B cell (primary cell): Measurements from ENCODE around the gene PCK1. TPM values are rescaled to one million over a fixed set of nuclear protein-coding genes. Genes with fewer than 3 reads are reported as not detected.

ENCODE experiments used
- ATAC-seq: fragments of 200-7000 bp; cut with Tn5 transposase; one replicate; pipeline ENCODE4 v1.10.0; 2021; ENCODE audit warnings: low read depth, mild to moderate bottlenecking, moderate number of reproducible peaks, moderate library complexity
- CTCF ChIA-PET: fragments of 350-600 bp; sonication (Branson Sonifier 250); formaldehyde crosslinking; loops from one replicate; lab custom pipeline; 2021; ENCODE audit warnings: antibody characterized with exemption, inconsistent platforms; lab: Charles Lee
- POLR2A ChIA-PET: fragments of 350-600 bp; sonication (Branson Sonifier 250); formaldehyde crosslinking; loops from one replicate; lab custom pipeline; 2021; ENCODE audit warnings: antibody characterized with exemption; lab: Charles Lee
- DNase-seq: peaks from one replicate; pipeline ENCODE4 v3.0.0; 2013
- H2AFZ ChIP-seq: 2 replicates; pipeline ENCODE4 v1.6.1; 2012; ENCODE audit warnings: mild to moderate bottlenecking, low read depth, low read length; ENCODE audit not compliant: insufficient read depth, poor library complexity, severe bottlenecking
- H3K27ac ChIP-seq, 2 donors: 1 replicate in 1 of 2; 2 replicates in 1 of 2; pipeline ENCODE4 v1.5.1; 2012 to 2013; ENCODE audit warnings: low read length in 2 of 2, mild to moderate bottlenecking in 2 of 2, moderate library complexity in 1 of 2
- H3K27me3 ChIP-seq, 4 experiments: fragments of 200-600 bp in 1 of 4; sonication (generic) in 1 of 4; replicated peaks in 1 of 4; 1 replicate in 2 of 4; 2 replicates in 2 of 4; pipeline versions ENCODE4 v1.6.1 to v1.7.0; 2013 to 2016; ENCODE audit warnings: low read length in 3 of 4, mild to moderate bottlenecking in 2 of 4, mixed read lengths in 1 of 4, moderate library complexity in 1 of 4; ENCODE audit not compliant: insufficient read depth in 4 of 4, control insufficient read depth in 3 of 4; ENCODE audit errors: control extremely low read depth in 1 of 4
- H3K36me3 ChIP-seq, 2 experiments: replicated peaks in 1 of 2; 1 replicate in 1 of 2; 2 replicates in 1 of 2; pipeline versions ENCODE4 v1.6.1 to v1.7.1; 2013; ENCODE audit warnings: low read length in 1 of 2; ENCODE audit not compliant: insufficient read depth in 2 of 2, control insufficient read depth in 1 of 2; ENCODE audit errors: control extremely low read depth in 1 of 2, extremely low read depth in 1 of 2
- H3K4me1 ChIP-seq, 2 donors: fragments of 200-600 bp in 1 of 2; sonication (generic) in 1 of 2; 1 replicate in 1 of 2; 2 replicates in 1 of 2; pipeline versions ENCODE4 v1.5.1 to v1.6.1; 2013 to 2017; ENCODE audit warnings: low read length in 2 of 2; ENCODE audit not compliant: control insufficient read depth in 2 of 2, insufficient read depth in 2 of 2
- H3K4me2 ChIP-seq: replicated peaks from 2 replicates; pipeline ENCODE3; 2012; ENCODE audit warnings: mild to moderate bottlenecking, low read depth, low read length; ENCODE audit not compliant: poor library complexity, severe bottlenecking
- H3K4me3 ChIP-seq, 5 experiments: fragments of 200-600 bp in 1 of 5; sonication (generic) in 1 of 5; 1 replicate in 3 of 5; 2 replicates in 2 of 5; pipeline versions ENCODE4 v1.5.1 to v1.7.0; 2011 to 2016; ENCODE audit warnings: low read length in 4 of 5, mild to moderate bottlenecking in 4 of 5, low read depth in 2 of 5, control low read depth in 1 of 5, moderate library complexity in 1 of 5; ENCODE audit not compliant: insufficient read depth in 1 of 5; ENCODE audit errors: control extremely low read depth in 1 of 5, extremely low read depth in 1 of 5
- H3K79me2 ChIP-seq: fragments of 200-600 bp; sonication (generic); one replicate; pipeline ENCODE4 v1.6.0; 2016; ENCODE audit warnings: low read length; ENCODE audit not compliant: control insufficient read depth, insufficient read depth
- H3K9ac ChIP-seq: fragments of 200-600 bp; sonication (generic); 2 replicates; pipeline ENCODE4 v1.6.1; 2017; ENCODE audit warnings: mild to moderate bottlenecking, low read length, moderate library complexity
- H3K9me3 ChIP-seq, 3 donors: one replicate each; pipeline versions ENCODE4 v1.6.1 to v1.7.1; 2013; ENCODE audit warnings: low read length in 2 of 3; ENCODE audit not compliant: control insufficient read depth in 2 of 3, insufficient read depth in 1 of 3; ENCODE audit errors: control extremely low read depth in 1 of 3
- H4K20me1 ChIP-seq: 2 replicates; pipeline ENCODE4 v1.6.0; 2012; ENCODE audit warnings: mild to moderate bottlenecking, low read length; ENCODE audit not compliant: insufficient read depth, control insufficient read depth, poor library complexity, severe bottlenecking
- H3K27ac Mint-ChIP-seq: one replicate; pipeline ENCODE4 v1.8.0; 2021; ENCODE audit warnings: mixed read lengths
- H3K27me3 Mint-ChIP-seq: one replicate; pipeline ENCODE4 v1.8.0; 2021; ENCODE audit warnings: mixed read lengths
- H3K4me1 Mint-ChIP-seq: one replicate; pipeline ENCODE4 v1.8.0; 2021; ENCODE audit warnings: mixed read lengths
- H3K4me3 Mint-ChIP-seq: one replicate; pipeline ENCODE4 v1.8.0; 2021; ENCODE audit warnings: mixed read lengths
- H3K9me3 Mint-ChIP-seq: one replicate; pipeline ENCODE4 v1.8.0; 2022; ENCODE audit warnings: mixed read lengths; ENCODE audit not compliant: insufficient read depth
- EZH2 ChIP-seq: IDR thresholded peaks from 2 replicates; pipeline ENCODE4 v1.6.1; 2012; ENCODE audit warnings: borderline replicate concordance, low read depth, mild to moderate bottlenecking, moderate library complexity, low read length; ENCODE audit not compliant: insufficient read depth, poor library complexity, severe bottlenecking
- WGBS: methylation state at CpG from one replicate; pipeline ENCODE4 v1.1.5; 2013; ENCODE audit warnings: missing lambda C conversion rate; ENCODE audit not compliant: insufficient coverage; 5-methylcytosine and 5-hydroxymethylcytosine counted together
- intact Hi-C: fragments of 100-400 bp; cut with micrococcal nuclease; formaldehyde crosslinking; loops from one replicate; pipeline ENCODE4 v1.10.0; 2022
- polyA plus RNA-seq: library from polyadenylated mRNA; depleted of rRNA; stranded (reverse); fragments of >200 nt; gene quantifications from 2 replicates; pipeline ENCODE4 v1.2.3, GENCODE V29; 2012
- total RNA-seq, 2 donors: library from RNA; stranded (reverse); fragments of 120-200 nt in 1 of 2; gene quantifications; 1 replicate in 1 of 2; 2 replicates in 1 of 2; pipeline versions ENCODE4 v1.2.3 to v1.2.4, GENCODE V29; 2013 to 2022
- TF ChIP-seq, protein P1 (sequence below): fragments of 200-600 bp; IDR thresholded peaks from one replicate; pipeline ENCODE4 v1.8.0; 2022; ENCODE audit warnings: antibody characterized with exemption, mild to moderate bottlenecking

PCK1 gene
- total and polyA plus RNA-seq, 2 donors (not counting 1 experiment from before 2014, with no cell fraction given) = not detected

DNA sequence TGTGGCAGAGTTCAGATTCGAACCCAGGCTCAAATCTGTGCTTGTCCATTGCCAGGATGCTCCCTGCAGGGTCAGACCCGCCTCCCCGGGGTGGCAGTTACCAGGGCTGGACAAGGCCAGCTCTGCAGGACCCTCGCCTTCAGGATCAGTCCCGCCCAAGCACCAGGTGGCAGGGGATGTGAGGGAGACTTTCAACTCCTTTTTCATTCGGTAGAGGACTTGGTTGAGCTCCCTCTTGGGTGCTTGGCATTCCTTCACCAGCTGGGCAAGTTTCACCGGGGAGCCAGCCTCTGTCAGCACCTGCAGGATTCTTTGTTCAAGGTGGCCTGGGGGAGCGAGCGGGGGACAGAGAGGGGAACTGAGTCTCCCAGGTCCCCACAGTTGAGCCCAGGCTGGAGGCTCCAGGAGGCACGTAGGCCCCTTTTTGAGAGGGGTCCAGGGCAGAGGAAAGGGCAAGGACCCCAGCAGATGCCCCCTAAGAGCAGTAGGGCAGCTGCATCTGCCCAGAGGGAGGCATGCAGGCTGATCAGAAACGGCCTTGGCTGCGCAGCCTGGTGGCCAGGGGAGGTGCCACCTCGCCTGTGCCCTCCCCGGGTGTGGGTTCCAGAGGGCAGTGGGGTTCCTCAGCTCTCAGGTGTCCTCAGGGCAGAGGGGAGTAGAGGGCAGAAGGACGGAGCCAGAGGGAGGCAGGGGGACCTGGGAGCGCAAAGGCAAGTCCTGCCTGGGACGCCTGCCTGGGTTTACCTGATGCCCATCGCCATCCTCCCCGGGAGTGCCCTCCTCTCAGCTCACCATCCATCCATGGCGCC is 55.4 kb downstream of the PCK1 start:
- Mint-ChIP-seq H3K4me3 (no peak overlapping the region), H3K4me1 (peaks cover 45% of the 10 kb centered on the region), H3K27me3 (no peaks in the 10 kb centered on the region), H3K27ac (peak overlapping the region; percentile 41), H3K9me3 (no peaks in the 10 kb centered on the region)
- Histone ChIP-seq H3K79me2 (peaks cover 32% of the 10 kb centered on the region), H3K4me1 (peaks cover 38 to 44% of the 10 kb centered on the region in 2 donors), H3K4me2 (no peak overlapping the region), H3K4me3 (no peak overlapping the region), H3K9ac (no peak overlapping the region), H3K27me3 (no peaks in the 10 kb centered on the region), H3K36me3 (peaks cover 0 to 57% of the 10 kb centered on the region in 2 experiments), H3K9me3 (no peaks in the 10 kb centered on the region), H4K20me1 (peaks cover 20% of the 10 kb centered on the region), H3K27ac (no peak overlapping the region), H2AFZ (no peak overlapping the region)
- intact Hi-C loops = loop anchor here (5.0 to 10.0 kb wide), 2 partner anchors 1278 to 1391 kb away; partner anchors contain the start of gene CTSZ
- DNase-seq = no peak
- CTCF ChIA-PET = interaction anchor here (1.0 to 11.0 kb wide), 3 partner anchors 11 to 38 kb away, joined by 3 to 131 read pairs (median 3); no protein-coding TSS in a partner anchor
- TF ChIP-seq EZH2 = no peak
- TF ChIP-seq, protein P1, sequence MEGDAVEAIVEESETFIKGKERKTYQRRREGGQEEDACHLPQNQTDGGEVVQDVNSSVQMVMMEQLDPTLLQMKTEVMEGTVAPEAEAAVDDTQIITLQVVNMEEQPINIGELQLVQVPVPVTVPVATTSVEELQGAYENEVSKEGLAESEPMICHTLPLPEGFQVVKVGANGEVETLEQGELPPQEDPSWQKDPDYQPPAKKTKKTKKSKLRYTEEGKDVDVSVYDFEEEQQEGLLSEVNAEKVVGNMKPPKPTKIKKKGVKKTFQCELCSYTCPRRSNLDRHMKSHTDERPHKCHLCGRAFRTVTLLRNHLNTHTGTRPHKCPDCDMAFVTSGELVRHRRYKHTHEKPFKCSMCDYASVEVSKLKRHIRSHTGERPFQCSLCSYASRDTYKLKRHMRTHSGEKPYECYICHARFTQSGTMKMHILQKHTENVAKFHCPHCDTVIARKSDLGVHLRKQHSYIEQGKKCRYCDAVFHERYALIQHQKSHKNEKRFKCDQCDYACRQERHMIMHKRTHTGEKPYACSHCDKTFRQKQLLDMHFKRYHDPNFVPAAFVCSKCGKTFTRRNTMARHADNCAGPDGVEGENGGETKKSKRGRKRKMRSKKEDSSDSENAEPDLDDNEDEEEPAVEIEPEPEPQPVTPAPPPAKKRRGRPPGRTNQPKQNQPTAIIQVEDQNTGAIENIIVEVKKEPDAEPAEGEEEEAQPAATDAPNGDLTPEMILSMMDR = no peak
- ATAC-seq = no peak
- WGBS = 95% methylated on average over 20 of the region's 20 CpGs
- POLR2A ChIA-PET = interaction anchor here (0.7 to 1.6 kb wide), 2 partner anchors 10 to 15 kb away, joined by 3 read pairs; no protein-coding TSS in a partner anchor
